Limb (tissue), 2 donors: ENCODE data around the gene MAST4.

Experiments
- DNase-seq, 2 donors: peaks; one replicate each; pipeline ENCODE4 v3.0.0-alpha.2; 2016; ENCODE audit errors: extremely low spot score in 2 of 2

Gene MAST4

DNA sequence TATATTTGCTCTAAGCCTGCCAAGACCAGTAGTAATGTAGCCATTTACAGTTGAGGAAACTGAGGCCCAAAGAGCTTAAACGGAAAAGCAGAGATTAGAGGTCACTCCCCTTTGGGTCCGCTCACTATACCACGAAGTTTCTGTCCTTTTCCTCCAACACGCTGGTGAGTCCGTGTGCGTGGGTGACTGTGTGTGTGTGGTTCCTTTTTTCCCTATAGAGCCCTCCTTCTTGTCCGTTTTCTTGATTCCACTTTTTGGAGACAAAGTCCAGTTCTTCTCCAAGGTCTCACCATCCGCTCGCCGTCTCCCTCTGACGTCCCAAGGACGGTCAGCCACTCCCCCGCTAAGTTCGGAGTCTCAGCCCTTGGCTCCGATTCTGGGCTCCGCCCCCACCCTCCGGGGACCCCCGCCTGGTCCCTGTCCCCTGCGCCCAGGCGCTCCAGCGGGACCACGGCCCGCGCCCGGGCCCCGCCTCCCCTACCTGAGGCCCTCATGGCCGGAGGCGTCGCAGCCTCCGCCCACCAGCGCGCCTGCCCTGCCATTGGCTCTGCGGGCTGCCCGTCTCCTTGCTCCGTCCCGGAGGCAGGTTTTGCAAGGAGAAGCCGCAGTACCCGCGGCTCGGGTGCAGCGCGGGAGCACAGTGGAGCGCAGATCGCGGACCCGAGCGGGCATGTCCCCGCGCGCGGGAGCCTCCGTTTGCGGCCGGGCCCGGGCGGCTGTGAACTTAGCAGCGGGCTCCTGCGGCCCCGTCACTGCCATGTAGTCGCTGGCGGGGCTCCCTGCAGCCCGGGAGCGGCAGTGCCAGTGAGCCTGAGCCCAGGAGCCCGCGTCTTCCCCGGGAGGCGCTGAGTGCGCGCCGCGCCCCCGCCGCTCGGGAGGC is at the start of gene MAST4:
Gene MAST4, plus strand, starts transcription at position 638 of the 880 bp plus-strand sequence. CDS start 263 bp downstream, outside the sequence.
- peak; percentile 85 to 94 for DNase-seq

GRCh38 chr5:66546541-66546940 is 49.7 kb upstream of the MAST4 start:
- DNase-seq: no peak

GRCh38 chr5:66551338-66551737 is 44.9 kb upstream of the MAST4 start:
- no peak for DNase-seq

DNA sequence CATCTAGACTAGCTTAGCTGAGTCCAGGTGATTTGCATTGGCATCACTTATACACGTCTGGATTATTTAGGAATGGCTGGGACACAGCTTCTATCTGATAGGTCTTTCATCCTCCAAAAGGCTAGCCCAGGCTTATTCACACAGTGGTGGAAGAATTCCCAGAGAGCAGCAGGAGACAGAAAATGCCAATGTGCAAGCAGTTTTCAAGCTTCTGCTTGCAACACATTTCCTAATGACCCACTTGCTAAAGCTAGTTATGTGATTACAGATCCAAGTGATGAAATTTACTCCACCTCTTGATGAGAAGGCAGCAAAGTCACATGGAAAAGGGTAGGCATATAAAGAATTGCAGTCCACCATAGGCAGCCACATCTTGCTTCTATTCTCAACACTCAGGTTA is 44.2 kb upstream of the MAST4 start:
- DNase-seq: no peak

DNA sequence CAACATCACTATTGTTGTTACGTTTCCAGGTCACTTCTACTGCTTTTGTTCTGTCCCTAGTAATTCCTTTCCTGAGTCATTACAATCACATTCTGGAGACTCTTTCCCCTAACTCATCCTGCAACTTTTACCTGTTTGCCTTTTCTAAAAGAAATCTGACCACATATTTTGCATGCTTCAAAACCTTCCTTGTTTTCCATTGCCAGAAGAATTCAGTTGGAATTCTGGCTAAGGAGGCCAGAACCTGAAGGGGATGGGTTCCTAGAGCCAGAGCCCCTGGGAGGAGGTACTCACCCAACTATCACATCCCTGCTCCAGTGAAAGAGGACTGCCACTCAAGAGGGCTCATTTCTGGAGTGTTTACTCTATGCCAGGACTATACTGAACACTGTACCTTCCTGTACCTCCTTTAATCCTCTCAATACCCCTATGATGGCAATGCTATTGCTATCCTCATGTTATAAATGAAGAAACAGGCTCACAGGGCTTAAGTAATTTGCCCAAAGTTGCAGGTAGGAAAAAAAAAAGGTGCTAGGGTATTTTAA is 42.8 kb upstream of the MAST4 start:
- no peak for DNase-seq

DNA sequence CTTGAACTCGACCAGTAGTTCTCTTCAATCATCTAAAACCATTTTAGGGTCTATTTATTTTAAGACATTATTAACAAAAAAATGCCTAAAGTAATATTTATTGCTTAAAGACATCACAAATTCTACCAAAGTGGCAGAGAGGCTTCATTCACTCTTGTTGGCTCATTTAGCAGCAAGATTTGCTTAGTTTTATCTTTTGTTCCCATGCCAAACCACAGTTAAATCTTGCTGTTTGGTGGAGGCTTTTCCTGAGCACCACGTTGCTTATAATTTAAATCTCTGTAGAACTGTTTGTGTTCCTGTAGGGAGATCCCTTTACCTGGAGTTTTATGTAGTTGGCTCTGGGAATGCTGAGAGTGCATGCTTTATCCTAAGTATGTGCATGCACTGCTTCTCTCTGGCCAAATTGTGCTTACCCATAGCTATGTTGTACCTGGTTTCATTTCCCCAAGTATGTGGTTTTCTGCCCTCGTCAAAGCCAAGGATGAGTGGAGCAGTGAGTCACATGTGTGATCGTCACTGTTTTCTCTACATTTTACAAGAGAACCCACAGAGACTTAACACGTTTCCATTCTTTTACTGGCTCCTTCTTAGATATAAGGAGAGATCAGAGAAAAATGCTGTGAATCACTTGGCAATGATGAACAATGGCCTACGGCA is 42.1 kb upstream of the MAST4 start:
- DNase-seq: no peak

DNA sequence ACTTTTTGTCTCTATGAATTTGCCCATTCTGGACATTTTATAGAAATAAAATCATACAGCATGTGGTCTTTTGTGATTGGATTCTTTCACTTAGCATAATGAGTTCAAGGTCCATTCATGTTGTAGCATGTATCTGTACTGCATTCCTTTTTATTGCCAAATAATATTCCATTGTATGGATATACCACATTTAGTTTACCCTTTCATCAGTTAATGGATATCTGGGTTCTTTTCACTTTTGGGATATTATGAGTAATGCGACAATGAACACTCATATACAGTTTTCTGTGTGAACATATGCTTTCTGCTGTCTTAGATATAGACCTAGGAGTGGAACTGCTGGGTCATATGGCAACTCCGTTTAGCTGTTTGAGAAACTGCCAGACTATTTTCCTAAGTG is 41.3 kb upstream of the MAST4 start:
- DNase-seq: no peak

DNA sequence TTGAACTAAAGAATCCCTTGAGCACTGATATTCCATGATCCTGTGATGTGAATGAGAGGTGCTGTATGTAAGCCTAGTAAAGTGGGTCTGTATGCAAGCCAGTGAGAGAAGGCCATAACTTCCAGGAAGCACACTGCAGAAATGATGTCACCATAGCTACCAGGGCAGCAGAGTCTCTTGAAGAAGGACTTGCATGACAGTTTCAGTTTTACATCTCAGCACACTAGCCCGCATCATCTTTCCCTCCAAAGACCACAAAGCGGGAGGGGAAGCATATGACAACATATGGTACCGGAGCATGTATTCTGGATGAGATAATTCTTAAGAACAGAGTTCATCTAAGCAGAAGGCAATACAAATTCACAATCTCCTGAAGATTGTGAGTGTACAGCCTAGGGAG is 37.6 kb upstream of the MAST4 start:
- DNase-seq: no peak

GRCh38 chr5:66560371-66560770 is 35.8 kb upstream of the MAST4 start:
- no peak for DNase-seq

DNA sequence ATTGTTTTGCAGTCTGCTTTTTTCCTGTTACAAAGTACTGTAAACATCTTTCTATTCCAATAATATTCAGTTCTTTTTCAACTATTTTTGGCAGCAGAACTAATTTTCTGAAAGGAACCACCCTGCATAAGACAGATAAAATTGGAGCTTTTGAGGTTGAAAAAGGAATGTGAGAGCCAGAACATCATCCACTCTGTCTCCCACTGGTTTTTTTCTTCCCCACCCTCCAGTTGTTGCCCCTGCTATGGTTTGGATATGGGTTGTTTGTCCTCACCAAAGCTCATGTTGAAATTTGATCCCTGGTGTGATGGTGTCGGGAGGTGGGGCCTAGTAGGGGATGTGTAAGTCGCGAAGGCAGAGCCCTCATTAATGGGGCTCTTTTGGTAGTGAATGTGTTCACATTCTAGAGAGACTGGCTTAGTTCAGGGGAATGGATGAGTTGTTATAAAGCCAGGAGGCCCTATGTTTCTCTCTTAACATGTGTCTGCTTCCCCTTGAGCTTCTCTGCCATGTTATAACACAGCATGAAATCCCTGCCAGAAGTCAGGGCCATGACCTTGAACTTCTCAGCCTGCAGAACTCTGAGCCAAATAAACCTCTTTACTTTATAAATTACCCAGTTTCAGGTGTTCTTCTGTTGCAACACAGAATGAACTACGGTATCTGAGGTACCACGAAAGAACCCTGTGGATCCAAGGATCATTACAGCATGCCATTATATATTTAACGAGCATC is 34.8 kb upstream of the MAST4 start:
- DNase-seq: no peak

DNA sequence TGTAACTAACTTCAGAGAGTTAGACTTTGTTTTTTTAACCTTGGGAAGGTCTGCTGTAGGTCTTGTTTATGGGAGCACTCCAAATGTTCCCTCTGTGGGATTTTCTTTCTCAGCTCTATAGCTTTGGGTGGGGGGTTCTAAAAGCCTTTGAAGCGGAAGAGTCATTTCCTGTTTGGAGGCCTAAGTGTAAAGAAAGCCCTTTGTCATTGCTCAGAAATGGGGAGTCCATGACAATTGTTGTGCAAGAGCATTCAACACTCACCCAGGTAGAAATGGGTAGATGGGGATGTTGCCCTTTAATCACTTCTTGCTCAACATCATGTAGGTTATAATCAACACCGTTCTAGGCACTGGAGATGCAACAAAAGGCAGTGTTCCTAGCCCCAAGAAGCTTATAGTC is 30.3 kb upstream of the MAST4 start:
- no peak for DNase-seq

GRCh38 chr5:66567474-66567873 is 28.7 kb upstream of the MAST4 start:
- no peak for DNase-seq

- peak in 1 of 2 donors; percentile 37 for DNase-seq
These were observed 26.0 kb upstream of the MAST4 start for GRCh38 chr5:66570201-66570600.

DNA sequence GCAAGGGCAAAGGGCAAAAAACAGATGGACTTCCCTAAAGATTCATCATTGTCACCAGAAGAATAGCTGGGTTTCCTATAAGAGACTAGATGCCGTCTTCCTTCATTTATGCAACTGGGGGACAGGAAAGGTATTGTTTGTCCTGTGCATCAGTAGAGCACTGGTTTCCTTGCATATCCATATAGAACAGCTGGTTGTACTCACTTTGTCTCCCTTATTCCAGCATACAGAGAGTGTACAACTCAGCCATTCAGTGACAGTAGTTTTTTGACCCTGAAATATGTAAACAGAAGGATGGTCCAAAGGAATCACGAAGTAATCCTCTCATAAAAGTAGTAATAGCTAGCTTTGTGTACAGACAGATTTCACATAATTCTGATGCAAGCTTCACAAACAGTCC is 22.5 kb upstream of the MAST4 start:
- DNase-seq: no peak

- no peak for DNase-seq
These were observed 13.6 kb upstream of the MAST4 start for GRCh38 chr5:66582499-66583165.

- DNase-seq: no peak
These were observed 10.9 kb upstream of the MAST4 start for GRCh38 chr5:66585291-66585690.

DNA sequence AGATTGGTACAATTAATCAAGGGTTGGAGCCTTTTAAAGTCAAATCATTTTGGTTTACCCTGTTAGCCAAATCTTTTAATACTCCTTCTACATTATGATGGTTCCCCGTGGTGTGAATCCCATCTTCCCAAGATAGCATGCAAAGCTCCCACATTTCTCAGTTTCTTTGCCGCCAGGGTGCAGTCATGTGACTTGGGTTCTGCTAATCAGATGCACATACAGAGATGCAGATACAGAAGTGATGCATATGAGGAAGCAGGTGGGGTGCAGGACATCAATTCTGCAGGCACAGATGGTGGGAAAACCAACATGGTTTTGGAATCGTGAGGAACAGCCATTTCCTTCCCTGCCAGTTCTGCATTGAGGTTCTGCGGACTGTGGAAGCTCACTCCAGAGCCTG is 8.4 kb upstream of the MAST4 start:
- no peak for DNase-seq

GRCh38 chr5:66596636-66597182 is 516 bp downstream of the MAST4 start:
- DNase-seq: no peak

- DNase-seq: peak in 1 of 2 donors; percentile 56
These were observed 1.1 kb downstream of the MAST4 start for GRCh38 chr5:66597183-66597757.

GRCh38 chr5:66602621-66603020 is 6.4 kb downstream of the MAST4 start:
- DNase-seq: no peak

GRCh38 chr5:66603164-66603563 is 7.0 kb downstream of the MAST4 start:
- DNase-seq: no peak
